ENCODE data around the gene ZNF511.

Gene ZNF511

DNA sequence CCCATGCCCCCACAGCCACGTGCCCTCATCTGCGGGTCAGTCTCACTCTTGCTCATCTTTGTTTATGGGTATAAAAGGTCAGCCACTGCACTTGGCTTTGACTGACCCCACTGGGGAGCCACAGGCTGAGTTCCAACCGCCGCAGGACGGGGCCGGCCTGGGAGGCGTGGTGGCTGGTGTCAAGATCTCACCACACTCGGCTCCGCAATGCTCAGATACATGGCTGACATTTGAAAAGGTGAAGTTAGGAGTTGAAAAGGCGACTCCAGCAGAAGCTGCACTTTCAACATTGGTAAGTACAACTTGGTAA, 14.9 kb upstream of the ZNF511 start:
- DNase-seq: no peak

DNA sequence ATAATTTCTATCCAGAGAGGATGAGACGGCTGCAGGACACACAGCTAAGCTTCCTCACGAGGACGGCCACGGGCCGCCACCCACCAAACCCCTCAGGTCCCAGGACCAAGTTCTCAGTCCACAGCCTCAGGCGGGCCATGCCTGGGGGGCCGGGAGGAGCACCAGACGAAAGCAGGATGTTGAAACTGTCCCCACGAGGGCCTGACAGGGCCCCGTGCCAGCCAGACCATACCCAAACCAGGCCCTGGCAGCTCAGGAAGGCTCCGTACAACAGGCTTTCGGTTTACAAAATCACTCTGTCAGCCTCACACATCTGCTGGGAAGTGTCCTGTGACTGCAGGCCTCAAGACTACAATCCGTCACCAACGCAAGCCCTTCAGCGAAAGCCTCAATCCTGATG, 14.5 kb upstream of the ZNF511 start:
- DNase-seq: peak in 1 of 2 donors; percentile 18

DNA sequence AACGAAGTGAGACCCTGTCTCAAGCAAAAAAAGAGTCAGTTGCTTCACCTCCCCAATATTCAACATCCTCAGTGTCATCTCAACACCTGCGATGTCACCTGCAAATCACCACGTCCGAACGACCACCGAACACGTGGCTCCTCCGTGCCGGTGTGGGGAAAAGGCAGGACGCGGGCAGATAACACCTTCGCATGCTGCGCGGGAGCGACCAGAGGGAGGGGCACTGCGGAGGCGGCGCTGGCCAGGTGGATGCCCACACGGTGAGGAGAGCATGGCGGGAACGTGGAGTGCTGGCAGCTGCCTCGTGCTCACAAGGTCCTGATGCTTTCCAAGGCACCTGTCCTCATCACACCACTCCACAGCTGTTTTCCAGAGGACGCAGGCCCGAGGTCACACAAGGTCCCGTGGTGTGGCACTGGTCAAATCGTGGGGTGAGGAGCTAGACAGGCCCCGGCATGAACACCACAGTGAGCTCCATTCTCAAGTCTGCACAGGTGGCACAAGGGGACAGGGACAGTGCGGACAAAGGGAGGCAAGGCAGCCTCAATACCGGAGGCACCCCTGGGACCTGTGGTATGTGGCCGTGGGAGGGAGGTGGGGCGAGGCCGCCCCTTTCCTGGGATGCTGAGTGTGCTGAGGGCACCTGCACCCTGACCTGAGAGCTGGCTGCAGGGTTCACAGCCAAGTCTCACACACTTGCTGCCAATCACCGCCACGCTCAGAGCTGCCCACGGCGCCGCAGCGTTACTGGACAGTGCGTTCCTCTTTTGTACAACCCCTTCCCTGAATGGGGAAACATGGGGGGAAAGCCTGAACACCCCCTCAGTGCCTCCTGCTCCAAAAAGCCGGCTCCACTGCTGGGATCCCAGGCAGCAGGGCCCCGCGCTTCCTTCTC, 13.0 kb upstream of the ZNF511 start:
- DNase-seq: no peak

DNA sequence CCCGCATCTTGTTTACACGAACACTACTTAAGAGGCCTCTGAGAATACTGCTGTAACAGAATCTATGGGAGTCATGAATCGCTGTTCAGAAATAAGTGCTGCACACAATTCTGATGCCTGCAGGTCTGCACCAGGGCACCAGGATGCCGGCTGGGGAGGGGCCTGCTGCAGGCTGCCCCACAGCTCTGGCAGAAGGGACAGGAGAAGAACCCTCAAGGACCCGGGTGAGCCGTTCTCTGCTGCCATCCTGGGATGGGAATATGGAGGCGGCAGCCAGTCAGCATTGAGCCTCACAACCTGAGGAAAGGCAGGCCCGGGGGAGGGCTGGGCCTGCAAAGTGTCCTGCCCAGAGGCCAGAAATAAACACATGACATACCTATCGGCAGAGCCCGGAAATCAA, 11.2 kb upstream of the ZNF511 start:
- no peak for DNase-seq

DNA sequence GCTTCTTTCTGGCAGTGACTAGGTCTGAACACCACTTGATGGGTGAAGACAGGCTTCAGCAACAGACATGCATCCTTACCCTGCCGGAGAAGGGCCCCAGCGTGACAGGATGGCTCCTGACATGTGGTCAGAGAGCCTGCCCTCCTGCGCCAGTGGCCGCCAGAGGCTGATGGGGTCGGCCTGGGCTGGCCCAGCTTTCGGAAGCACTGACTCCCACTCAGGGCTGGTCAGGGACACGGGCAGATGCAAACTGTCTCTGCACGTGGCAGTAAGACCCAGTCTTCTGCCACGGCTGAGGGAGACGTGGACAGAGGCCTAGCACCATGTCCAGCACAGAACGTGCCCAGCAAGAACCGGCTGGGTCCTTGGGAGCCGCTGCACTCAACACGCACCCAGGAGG, 10.2 kb upstream of the ZNF511 start:
- DNase-seq: no peak

DNA sequence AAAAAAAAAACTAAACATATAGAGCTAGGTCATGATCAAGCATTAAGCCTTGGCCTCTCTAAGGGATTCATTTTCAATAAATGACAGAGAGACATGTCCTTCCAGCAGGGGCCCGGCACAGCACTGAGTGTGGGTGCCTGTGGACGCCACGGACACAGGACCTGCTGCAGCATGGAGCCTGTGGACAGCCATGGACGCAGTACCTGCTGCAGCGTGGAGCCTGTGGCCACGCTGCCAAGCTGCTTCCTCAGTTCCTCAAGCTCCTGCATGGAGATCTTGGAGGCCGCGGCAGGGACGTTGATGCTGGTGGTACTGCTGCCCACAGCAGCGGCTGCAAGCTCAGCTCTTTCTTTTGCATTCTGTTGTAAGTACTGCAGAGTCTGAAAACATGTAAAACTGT, 9.5 kb upstream of the ZNF511 start:
- no peak for DNase-seq

DNA sequence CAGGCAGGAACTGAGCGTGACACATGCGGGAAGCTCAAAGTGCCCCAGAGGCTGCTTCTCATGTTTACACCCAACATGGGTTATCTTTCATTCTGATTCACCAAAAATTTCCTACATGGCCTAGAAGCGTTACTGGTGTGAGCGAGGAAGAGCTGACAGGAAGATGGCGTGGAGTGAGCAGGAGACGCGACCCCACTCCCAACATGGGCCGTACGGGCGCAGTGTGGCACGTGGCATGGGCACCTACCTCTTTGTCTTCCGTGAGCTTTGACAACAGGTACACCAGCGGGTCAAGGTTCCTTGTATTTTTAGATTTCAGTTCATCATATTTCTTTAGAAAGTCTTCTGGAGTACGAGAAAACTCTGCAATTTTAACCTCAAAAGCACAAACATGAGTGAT, 9.0 kb upstream of the ZNF511 start:
- DNase-seq: no peak

DNA sequence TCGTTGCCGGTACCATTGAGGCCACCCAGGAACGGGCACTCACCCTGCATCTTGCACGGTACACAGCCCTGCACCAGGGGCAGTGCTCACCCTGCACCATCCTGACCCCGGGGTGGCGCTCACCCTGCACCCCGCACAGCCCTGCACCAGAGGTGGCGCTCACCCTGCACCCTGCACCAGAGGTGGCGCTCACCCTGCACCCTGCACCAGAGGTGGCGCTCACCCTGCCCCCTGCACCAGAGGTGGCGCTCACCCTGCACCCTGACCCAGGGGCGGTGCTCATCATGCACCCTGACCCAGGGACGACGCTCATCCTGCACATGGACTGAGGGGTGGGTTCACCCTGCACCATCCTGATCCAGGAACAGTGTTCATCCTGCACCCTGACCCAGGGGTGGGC, 6.5 kb upstream of the ZNF511 start:
- no peak for DNase-seq

DNA sequence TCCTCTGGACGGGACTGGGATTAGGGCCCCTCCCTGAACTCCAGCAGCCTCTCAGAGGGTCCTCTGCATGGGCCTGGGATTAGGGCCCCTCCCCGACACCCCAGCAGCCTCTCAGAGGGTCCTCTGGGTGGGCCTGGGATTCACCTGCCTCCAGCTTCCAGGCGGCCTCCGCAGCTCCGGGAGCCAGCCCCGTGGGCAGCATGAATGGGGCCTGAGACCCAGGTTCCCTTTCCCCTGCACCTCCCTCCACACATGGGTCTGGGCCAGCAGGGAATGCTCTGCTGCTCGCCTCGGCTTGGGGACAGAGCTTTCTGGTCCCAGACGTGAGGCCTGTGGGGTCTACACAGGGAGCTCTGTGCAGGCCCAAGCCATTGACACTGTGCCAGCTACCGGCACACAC, 5.5 kb upstream of the ZNF511 start:
- no peak for DNase-seq

DNA sequence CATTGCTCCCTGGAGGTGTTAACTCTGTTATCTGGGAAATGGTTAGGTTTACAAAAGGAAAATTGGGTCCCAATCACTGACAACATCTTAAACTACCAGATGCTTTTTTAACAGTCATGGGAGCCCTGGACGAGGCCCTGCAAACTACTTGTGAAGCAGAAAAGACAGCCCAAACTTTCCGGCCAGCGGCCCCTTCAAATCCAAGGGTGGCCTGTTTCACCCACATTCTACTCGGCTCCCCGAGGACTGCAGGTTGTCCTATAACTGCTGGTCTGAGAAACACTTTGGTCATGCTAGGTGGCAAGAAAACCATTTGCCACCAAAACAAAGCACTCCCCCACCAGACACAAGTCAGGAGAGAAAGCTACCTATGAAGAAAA, 2.6 kb upstream of the ZNF511 start:
- no peak for DNase-seq

DNA sequence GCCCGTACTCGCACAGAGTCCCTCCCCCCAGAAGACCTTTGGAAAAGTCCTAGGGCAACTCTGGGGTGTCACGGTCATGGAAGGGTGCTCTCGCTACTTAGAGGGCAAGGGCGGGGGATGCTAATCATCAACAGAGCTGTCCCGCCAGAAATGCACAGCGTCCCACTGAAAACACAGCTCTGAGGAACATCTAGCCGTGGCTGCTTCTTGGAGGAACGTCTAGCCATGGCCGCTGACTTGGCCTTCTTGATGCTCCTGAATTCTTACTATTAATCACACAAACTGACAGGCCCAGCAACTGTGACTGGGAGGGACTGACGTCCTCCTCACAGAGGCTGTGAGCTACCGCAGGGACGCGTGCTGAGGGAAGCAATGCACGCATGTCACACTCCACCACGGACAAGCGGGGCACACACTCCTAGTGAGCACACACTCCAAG, 1.8 kb upstream of the ZNF511 start:
- DNase-seq: no peak

DNA sequence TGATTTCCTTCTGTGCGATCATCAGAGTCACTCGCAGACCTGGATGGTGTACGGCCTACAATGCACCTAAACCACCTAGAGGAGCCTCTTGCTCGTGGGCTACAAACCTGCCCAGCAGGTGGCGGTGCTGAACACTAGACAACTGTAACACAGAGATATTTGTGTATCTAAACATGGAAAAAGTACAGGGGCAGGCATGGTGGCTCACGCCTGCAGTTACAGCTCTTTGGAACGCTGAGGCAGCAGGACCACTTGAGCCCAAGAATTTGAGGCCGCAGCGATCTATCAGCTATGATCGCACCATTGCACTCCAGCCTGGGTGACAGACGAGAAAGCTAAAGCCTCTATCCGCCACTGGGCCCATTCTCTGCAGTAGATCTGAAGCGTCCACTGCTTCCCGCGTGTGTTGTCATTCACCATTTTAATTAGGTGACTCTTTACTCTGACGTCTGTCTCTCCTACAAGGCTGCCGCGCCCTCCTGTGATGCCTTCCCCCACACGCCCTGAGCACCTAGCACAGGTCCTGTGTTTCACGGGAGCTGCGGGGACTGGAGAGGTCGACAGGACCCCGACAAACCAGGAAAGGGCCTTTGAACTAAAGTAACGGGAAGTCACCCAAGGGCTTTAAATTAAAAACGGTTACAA, 816 bp upstream of the ZNF511 start:
- DNase-seq: peak; percentile 84 to 91

DNA sequence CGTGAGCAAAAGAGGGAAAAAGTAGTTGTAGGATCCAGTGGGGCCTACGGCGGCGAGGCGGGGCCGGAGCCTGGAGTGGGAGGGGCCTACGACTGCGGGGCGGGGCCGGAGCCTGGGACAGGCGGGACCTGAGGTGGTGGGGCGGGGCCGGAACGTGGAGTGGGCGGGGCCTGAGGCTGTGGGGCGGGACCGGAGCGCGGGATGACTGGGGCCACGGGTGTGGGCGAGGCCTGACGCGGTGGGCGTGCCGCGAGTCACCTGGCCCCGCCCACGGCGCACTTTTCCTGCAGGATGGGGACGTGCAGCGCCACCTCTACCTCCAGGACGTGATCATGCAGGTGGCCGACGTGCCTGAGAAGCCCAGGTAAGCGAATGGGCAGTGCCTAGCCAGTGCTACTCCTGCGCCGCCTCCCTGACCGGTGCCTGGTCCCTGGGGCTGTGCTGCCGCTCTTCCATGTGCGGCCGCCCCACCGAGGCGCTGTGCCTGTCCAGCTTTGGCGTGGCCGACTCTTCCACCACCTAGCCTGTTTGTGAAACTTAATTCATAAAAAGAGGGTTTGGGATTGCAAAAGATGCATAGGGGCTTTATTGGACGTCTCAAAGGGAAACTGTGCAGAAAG, 496 bp downstream of the ZNF511 start:
- peak; percentile 85 to 94 for DNase-seq

DNA sequence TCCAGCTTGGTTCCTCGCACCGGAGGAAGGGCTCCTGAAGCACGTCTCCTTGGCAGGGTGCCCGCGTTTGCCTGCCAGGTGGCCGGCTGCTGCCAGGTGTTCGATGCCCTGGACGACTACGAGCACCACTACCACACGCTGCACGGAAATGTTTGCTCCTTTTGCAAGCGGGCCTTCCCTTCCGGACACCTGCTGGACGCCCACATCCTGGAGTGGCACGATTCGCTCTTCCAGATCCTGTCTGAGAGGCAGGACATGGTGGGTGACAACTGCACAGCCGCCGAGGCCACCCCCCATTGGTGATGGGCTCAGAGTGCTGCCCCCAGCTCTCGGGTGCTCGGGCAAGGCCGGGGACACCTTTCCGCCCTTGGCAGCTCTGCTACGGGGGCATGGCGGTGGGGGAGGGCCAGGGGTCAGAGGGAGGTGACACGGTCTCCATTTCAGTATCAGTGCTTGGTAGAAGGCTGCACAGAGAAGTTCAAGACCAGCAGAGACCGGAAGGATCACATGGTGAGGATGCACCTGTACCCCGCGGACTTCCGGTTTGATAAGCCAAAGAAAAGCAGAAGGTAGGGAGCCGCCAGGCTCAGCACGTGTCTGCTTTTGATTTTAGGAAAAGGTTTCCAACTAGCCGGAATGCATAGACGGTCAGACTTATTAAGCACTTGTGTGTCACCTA, 1.1 kb downstream of the ZNF511 start:
- no peak for DNase-seq

DNA sequence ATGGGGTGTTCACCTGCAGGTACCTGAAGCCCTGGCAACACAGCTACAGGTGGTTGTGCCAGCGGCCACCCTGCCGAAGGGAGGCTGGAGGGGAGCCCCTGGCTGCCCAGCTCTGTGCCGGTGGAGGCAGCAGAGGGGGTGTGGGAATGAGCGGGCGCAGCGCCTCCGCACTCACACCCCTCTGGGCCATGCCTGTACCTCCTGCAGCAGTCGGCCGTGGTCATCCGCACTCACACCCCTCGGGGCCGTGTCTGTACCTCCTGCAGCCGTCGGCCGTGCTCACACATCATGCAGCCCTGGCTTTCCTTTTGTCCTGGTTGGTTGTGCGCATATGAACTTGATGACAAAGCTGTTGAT, 1.7 kb downstream of the ZNF511 start:
- no peak for DNase-seq

DNA sequence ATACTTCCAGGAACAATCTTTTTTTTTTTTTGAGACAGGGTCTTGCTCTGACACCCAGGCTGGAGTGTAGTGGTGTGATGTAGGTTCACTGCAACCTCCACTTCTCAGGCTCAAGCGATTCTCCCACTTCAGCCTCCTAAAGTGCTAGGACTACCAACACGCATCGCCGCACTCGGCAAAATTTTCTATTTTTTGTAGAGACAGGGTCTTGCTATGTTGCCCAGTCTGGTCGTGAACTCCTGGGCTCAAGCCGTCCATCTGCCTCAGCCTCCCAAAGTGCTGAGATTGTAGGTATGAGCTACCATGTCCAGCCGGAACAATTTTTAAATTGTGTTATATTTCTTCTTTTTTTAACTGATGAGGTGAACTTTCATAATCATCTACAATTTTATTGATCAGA, 2.1 kb downstream of the ZNF511 start:
- DNase-seq: no peak

DNA sequence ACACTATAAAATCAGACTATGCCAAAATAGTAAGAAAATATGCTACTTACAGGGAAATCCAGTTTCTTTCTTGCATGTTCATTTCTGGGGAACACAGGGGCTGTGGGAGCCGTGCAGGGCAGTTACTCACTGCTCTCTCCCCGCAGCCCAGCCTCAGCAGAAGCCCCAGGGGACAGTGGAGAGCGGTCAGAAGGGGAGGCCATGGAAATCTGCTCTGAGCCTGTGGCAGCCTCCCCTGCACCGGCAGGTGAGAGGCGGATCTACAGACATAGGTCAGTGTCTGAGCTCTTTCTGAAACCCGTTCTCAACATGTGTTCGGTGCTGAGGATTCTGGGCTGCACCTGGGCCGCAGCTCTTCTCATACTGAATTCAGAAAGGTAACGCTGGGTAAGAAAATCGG, 2.9 kb downstream of the ZNF511 start:
- DNase-seq: no peak

DNA sequence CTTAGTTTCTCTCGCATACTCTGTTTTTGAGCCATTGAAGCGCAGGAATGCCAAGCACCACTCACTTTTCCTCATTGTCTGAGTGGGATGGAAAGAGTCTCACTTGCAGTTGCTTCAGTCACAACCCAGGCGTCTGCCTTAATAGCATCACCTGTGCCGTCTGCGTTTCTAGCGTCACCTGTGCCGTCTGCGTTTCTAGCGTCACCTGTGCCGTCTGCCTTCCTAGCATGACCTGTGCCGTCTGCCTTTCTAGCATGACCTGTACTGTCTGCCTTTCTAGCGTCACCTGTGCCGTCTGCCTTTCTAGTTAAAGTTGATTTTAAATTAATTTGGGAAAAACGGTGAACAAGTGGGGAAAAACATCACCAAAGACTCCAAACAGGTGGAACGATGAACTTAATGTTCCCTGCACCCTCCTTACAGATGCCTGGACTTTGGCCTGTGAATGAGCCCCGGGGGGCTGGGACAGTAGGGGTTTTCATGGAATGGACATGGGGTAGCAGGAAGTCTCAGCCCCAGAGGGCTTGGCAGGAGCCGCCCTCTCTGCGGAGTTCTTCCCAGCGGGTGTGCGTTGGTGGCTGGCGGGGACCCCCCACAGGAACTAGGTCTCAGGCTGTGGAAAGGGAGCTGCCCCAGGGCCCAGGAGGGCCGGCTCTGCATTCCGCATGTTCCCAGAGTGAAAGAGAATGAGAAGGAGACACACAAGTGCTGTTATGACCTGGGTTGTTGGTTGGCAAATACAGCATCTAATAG, 3.5 kb downstream of the ZNF511 start:
- DNase-seq: no peak

DNA sequence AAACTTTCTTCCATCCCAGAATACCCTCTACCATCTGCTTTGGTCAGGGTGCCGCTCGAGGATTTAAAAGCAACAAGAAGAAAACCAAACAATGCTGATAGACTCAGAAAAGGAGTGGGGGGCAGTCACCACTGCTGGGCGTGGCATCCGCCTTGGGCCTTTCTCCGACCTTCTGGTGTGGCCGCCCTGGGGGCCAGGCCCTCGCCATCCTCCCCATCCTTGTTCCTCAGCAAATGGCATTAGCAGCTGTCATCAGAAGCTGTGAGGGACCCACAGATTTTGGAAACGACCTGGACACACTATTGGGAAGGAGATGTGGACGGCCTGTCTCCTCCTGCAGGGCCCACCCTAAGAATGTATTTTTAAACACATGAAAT, 4.0 kb downstream of the ZNF511 start:
- no peak for DNase-seq

DNA sequence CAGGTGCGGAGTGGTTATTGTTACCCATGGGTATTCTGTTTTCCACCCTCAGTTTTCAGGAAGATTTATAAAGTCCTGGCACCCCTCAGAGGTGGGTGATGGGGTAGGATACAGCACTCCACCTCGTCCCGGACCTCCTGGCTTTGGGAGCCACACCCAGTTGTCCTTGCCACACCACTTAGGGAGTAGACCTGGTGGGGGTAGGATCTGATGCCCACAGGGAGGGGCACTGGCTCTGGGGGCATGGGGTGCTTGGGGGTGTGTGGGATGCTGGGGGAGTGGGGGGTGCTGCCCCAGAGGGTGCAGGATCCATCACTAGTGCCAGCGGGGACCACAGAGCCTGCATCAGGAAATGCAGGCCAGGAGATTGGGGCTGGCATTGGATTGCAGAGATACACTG, 4.5 kb downstream of the ZNF511 start:
- DNase-seq: no peak

DNA sequence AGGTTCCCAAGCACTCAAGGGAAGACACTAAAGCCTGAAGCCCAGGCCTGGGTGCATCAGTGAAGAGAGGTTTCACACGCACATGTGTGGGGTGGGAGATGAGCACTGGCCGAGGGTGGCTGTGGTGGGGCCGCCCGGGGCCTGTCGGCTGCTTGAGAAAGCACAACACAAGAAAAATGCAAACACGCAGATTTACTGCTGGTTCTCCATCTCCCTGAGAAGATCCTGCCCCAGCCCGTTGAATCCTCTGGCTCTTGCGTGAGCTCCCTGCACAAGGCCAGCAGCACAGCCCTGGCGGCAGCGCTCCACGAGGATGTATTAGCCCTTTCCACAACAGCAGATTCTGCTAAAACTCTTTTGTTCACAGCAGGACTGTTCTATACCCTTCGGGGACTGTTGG, 6.2 kb downstream of the ZNF511 start:
- DNase-seq: no peak

DNA sequence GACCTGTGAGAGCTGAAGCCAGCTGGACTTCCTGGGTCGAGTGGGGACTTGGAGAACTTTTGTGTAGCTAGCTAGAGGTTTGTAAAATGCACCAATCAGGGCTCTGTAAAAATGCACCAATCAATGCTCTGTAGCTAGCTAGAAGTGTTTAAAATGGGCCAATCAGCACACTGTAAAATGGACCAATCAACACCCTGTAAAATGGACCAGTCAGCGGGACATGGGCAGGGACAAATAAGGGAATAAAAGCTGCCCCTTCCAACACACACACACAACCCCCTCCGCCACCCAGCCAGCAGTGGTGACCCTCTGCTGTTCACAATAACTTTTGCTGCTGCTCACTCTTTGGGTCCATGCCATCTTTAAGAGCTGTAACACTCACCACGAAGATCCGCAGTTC, 7.1 kb downstream of the ZNF511 start:
- DNase-seq: no peak

DNA sequence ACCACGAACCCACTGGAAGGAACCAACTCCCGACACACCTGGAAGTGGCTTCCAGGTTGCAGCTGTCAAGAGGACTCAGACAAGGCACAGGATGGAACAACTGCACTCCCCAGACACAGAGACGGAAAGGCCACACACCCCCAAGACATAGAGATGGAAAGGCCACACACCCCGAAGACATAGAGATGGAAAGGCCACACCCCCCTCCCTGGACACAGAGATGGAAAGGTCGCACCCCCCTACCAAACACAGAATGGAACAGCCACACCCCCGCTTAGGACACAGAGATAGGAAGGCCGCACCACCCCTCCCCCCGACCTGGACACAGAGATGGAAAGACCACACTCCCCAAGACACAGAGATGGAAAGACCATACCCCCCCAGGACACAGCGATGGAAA, 7.6 kb downstream of the ZNF511 start:
- DNase-seq: no peak

All from CD4-positive, alpha-beta T cell treated with Interferon alpha-2 for 1 hour (primary cell).